Stimulated activated CD8-positive, alpha-beta memory T cell treated with anti-CD3 and anti-CD28 coated beads, Interleukin-15, amount 100 ng/mL, for 1 hour (primary cell): ENCODE results near the gene DBH.

Source experiments
- DNase-seq: peaks from one replicate; pipeline ENCODE4 v3.0.0-alpha.2; 2020; ENCODE audit warnings: low read depth

Gene DBH

GRCh38 chr9:133635533-133636531, at the start of gene DBH:
Gene DBH (plus strand): TSS chr9:133636363. CDS start chr9:133636372, 9 bp downstream.
- DNase-seq: no peak

- no peak for DNase-seq
These were observed 49.1 kb upstream of the DBH start for GRCh38 chr9:133587051-133587450.

DNA sequence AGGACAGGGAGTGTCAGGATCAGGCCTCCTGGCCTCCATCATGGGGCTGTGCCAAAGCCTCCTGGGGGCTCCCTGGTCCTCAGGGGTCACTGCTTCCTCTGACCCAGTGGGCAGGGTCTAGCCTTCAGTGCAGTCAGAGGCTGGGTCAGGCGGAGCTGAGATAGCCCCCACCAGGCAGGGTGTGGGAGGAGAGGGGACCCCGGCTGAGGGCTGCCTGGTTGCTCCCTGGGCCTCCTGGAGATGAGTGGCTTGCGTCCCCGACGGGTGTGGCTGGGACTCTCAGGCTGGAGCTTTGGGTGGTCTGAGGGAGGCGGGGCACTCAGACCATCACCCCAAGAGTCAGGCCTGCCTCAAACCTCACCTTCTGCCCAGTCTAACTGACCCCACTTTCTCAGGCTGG, 48.7 kb upstream of the DBH start:
- DNase-seq: no peak

DNA sequence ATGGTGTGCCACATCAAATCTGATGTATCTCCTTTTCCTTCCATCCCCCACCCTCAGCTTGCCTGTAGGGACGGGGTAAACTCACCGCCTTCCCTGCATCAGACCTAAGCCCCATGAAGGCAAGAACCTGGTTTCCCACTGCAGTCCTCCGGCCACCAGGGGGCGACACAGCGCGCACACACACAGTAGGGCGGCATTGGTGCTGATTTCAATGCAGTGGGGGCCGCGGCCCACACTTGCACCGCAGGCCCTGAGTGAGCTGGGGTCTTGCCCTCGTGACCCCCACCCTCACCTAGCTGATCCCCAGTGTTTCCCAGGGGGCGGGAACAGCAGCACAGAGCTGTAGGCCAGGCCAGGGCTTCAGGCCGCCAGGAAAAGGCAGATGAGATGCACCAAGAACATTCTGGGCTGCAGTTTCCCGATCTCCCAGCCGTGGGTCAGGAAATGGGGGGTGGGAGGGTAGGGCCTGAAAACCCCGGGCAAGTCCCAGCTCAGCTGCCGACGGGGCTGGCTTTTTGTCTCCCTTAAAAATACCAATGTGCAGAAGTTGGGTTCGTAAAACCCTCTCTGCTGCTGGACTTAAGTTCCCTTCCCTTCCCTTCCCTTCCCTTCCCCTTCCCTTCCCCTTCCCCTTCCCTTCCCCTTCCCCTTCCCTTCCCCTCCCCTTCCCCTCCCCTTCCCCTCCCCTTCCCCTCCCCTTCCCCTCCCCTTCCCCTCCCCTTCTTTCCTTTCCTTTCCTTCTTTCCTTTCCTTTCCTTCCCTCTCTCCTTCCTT, 46.5 kb upstream of the DBH start:
- DNase-seq: peak; percentile 14

- DNase-seq: no peak
These were observed 45.8 kb upstream of the DBH start for GRCh38 chr9:133590231-133590855.

DNA sequence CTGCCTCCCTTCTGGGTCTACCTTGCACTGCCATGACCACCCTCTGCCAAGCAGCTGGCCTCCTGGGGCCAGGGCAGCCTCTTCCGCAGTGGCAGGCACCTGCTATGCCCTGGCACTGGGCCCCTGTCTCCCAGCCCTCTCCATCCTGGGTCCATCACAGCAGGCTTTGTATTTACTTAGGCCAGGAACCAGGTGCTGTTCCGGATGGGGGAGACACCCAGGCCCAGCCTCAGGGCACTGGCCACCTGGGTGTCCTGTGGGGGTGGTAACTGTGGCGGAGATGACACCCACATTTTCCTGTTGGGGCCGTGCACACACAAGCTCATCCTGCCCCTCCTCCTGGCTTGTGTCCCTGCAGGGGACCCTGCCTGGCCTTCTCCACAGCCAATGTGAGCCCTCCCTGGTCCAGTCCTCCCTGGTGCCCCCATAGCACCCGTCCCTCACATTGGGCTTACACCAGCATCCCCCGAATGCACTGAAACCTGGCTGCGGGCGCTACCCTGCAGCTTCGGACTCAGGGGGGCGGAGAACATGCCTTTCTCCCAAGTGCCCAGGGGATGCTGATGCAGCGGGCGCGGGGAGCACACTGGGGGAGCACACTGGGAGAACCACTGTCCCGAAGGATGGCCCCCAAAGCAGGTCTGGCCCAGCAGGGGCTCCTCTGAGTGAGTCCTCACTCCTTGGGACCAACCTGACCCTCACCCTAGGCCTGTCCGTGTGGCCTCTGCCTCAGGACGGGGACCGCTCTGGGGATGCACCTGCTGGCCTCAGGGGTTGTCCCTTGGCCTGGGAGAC, 44.9 kb upstream of the DBH start:
- no peak for DNase-seq

- no peak for DNase-seq
These were observed 44.2 kb upstream of the DBH start for GRCh38 chr9:133591985-133592384.

GRCh38 chr9:133592731-133593409, 43.3 kb upstream of the DBH start:
- DNase-seq: no peak

- no peak for DNase-seq
These were observed 42.4 kb upstream of the DBH start for GRCh38 chr9:133593587-133594253.

DNA sequence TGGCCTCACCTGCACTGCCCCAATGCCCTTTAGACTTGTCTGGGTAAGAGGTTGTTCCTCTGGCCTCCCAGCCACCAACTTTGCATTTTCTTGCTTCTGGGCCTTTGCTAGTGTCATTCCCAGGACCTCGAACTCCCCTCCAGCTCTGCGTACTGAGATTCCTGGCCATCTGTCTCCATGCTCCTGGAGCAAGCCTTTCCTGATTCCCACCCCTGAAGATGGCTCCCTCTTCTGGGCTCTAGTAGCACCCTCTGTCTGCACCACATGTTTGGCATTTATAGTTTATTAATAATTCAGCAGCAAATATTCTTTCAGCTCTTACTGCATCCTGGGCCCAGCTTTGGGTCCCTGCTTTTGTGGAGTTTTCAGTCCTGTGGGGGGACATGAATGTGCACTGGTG, 41.9 kb upstream of the DBH start:
- DNase-seq: no peak

GRCh38 chr9:133595910-133596309, 40.3 kb upstream of the DBH start:
- no peak for DNase-seq

GRCh38 chr9:133597316-133597957, 38.7 kb upstream of the DBH start:
- DNase-seq: no peak

DNA sequence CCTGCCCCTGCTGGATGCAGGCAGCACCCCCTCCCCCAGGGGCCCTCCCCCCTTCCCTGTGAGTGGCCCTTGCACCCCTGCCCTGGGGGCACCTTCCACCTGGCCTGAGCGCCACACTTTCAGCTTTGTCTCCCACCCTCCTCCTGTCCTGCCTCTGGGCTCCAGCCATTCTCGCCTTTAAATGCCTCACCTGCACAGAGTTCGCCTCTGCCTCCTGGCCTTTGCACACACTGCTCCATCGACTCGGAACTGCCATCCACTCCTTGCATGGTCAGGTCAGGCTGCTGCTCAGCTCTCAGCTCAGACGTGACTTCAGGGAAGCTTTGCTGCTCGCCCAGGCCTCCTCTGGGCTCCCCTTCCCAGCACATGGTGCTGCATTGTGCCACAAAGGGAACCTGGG, 37.2 kb upstream of the DBH start:
- DNase-seq: no peak

- DNase-seq: no peak
These were observed 36.5 kb upstream of the DBH start for GRCh38 chr9:133599470-133600173.

DNA sequence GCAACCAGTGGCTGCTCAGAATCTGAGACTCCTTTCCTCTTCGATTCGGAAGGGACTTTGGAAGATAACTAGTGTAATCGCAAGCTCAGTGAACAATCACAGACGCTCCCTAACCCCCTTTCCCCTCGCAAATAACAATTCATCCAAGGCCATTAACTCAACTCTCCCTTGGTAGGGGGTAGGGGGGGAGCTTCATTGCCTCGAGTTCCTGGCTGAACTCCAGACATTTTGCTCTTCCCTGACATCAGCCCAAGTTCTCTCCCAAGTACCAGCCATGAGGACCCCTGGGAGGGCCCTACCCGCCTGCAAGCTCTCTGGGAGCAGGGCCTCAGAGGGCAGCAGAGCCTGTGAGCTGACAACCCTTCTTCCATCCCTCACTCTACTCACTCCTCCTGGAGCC, 35.4 kb upstream of the DBH start:
- DNase-seq: no peak

GRCh38 chr9:133601746-133602145, 34.4 kb upstream of the DBH start:
- no peak for DNase-seq

DNA sequence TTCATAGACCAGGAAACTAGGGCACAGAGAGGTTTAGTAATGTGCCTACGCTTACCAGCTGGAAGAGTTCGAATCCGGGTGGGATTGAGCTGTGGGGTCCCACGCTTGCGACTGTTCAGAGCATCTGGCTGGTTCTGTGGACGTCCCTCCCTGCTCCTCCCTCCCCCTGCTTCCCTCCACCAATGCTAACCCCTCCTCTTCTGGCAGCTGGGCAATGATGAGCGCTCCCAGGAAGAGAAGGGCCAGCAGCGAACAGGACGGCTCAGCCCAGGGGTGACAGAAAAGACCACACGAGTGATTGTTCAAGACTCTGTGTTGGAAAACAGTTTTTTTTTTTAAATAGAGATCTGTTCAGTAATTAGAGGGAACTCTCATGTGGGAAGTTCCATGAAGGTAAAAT, 33.9 kb upstream of the DBH start:
- no peak for DNase-seq

GRCh38 chr9:133603135-133603927, 32.8 kb upstream of the DBH start:
- DNase-seq: no peak

DNA sequence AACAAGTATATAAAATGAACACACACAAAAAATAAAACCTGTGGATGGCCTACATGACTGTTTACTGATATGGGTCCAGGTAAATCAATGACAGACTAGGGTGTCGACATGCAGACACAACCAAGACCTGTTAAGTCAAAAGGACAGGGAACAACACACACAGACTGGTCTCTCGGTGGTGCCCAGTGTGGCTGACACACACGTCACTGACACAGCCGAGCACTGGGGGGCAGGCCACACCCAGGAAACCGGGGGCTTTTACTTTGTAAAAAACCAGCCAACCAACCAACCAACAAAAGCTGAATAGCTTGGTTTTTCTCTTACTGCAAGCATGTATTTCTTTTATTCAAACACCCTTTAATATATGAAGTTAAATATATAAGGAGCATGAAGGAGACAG, 31.9 kb upstream of the DBH start:
- peak; percentile 14 for DNase-seq
